Measurements from ENCODE around the gene KDM1B.

DNA sequence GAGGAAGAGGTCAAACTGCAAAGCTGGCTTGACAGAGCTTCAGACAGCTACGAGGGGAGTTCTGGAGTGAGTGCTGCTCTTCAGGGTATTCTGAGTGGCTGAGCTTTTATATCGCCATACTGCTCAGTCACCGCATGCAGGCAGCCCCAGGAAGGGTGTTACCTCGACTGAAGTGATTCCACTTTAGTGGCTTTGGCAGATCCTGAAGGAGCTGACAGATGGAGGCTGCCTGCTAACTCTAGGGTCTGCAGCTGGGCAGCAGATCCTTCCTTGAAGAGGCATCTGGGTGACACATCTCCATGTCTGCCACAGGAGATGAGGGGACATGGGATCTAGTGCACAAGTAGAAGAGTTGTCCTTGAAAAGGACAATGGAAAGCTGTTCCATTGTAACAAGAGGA lies 112.8 kb downstream of the KDM1B start:
- TF ChIP-seq, protein P1, sequence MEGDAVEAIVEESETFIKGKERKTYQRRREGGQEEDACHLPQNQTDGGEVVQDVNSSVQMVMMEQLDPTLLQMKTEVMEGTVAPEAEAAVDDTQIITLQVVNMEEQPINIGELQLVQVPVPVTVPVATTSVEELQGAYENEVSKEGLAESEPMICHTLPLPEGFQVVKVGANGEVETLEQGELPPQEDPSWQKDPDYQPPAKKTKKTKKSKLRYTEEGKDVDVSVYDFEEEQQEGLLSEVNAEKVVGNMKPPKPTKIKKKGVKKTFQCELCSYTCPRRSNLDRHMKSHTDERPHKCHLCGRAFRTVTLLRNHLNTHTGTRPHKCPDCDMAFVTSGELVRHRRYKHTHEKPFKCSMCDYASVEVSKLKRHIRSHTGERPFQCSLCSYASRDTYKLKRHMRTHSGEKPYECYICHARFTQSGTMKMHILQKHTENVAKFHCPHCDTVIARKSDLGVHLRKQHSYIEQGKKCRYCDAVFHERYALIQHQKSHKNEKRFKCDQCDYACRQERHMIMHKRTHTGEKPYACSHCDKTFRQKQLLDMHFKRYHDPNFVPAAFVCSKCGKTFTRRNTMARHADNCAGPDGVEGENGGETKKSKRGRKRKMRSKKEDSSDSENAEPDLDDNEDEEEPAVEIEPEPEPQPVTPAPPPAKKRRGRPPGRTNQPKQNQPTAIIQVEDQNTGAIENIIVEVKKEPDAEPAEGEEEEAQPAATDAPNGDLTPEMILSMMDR (IDR thresholded peaks at IDR 0.05; ENCODE audit: low read length) = no peak
- no peak for TF ChIP-seq EZH2 (IDR thresholded peaks at IDR 0.05; ENCODE audit: borderline replicate concordance, low read length)
